Heart left ventricle (tissue), 16 donors: ENCODE results near the gene SWAP70. TPM values are rescaled to one million over a fixed set of nuclear protein-coding genes. Genes with fewer than 3 reads are reported as not detected.

Source experiments
- ATAC-seq, 4 donors: fragments of 200-7000 bp; cut with Tn5 transposase; one replicate each; pipeline ENCODE4 v1.9.1; 2020 to 2022; ENCODE audit warnings: moderate library complexity in 4 of 4, mild to moderate bottlenecking in 3 of 4, moderate number of reproducible peaks in 1 of 4
- DNase-seq, 5 donors: peaks; one replicate each; pipeline ENCODE4 v3.0.0-alpha.2; 2020
- H3K27ac ChIP-seq, 12 donors: fragments of 200-600 bp; sonication (generic) in 4 of 12; one replicate each; pipeline versions ENCODE4 v1.5.0 to v1.8.0; 2016 to 2022; ENCODE audit warnings: mild to moderate bottlenecking in 2 of 12
- H3K27me3 ChIP-seq, 9 donors: fragments of 200-600 bp; sonication (generic) in 2 of 9; one replicate each; pipeline versions ENCODE4 v1.5.1 to v1.8.0; 2016 to 2022; ENCODE audit warnings: mild to moderate bottlenecking in 3 of 9
- H3K36me3 ChIP-seq, 9 donors: fragments of 200-600 bp; sonication (generic) in 2 of 9; one replicate each; pipeline versions ENCODE4 v1.5.0 to v1.8.0; 2018 to 2022; ENCODE audit warnings: mild to moderate bottlenecking in 2 of 9
- H3K4me1 ChIP-seq, 12 donors: fragments of 200-600 bp; sonication (generic) in 4 of 12; one replicate each; pipeline versions ENCODE4 v1.5.0 to v1.8.0; 2016 to 2022; ENCODE audit warnings: mild to moderate bottlenecking in 3 of 12
- H3K4me3 ChIP-seq, 12 donors: fragments of 200-600 bp; sonication (generic) in 4 of 12; one replicate each; pipeline versions ENCODE4 v1.5.0 to v1.8.0; 2017 to 2022; ENCODE audit warnings: mild to moderate bottlenecking in 9 of 12, moderate library complexity in 4 of 12
- H3K9me3 ChIP-seq, 12 donors: fragments of 200-600 bp; sonication (generic) in 4 of 12; one replicate each; pipeline versions ENCODE4 v1.5.0 to v1.8.0; 2016 to 2022; ENCODE audit warnings: mild to moderate bottlenecking in 1 of 12
- CTCF ChIP-seq, 12 donors: fragments of 200-600 bp; sonication (generic) in 4 of 12; IDR thresholded peaks; one replicate each; pipeline versions ENCODE4 v1.5.0 to v1.8.0; 2018 to 2022; ENCODE audit warnings: antibody characterized with exemption in 12 of 12, mild to moderate bottlenecking in 5 of 12
- POLR2A ChIP-seq, 2 donors: fragments of 450-650 bp; IDR thresholded peaks; one replicate each; pipeline ENCODE4 v1.6.1; 2017; ENCODE audit warnings: antibody characterized with exemption in 2 of 2, mild to moderate bottlenecking in 2 of 2, moderate library complexity in 2 of 2
- WGBS, 4 donors: extraction: QIAGEN DNeasy Blood & Tissue Kit in 2 of 4; methylation state at CpG; one replicate each; pipeline versions ENCODE4 v1.1.5 to v1.1.7; 2013 to 2018; 5-methylcytosine and 5-hydroxymethylcytosine counted together
- intact Hi-C, 10 donors: fragments of 100-400 bp; cut with DNase I; formaldehyde crosslinking; loops; one replicate each; pipeline versions ENCODE4 v1.11.1 to v1.14.2; 2022
- polyA plus RNA-seq, 2 donors: library from polyadenylated mRNA; stranded (reverse); fragments of 200-250 nt; gene quantifications; one replicate each; pipeline ENCODE4 v1.2.3, GENCODE V29; 2013
- total RNA-seq, 9 donors: library from RNA; depleted of rRNA in 2 of 9; stranded (reverse); fragments of >200 nt in 2 of 9; fragmentation: NEBNext Ultra II Directional in 3 of 9; extraction: Animal tissue kit (Norgen Biotek cat#: 25700) in 3 of 9; gene quantifications; one replicate each; pipeline versions ENCODE4 v1.1.0 to v1.2.4, GENCODE V29; 2016 to 2023
- donor health status: ischemic (EF 13 %, LVEDD 7.1; RV severe dilation, severe dysfunction).
- donor health status: healthy with polysubstance abuse.
- donor health status: DM: no; HTN: yes; CAD: no.
- donor health status: DM: no; HTN: no; CAD: no.
- donor health status: ischemic (EF 25% LVEDD 6.9; RV normal size, moderate dysfunction).
- donor health status: ischemic (EF 25% LVEDD 5.7; RV mildly dilated, moderate dysfunction).
- donor health status: healthy.
- donor health status: DM: yes; HTN: yes; CAD: no.
- donor health status: ischemic (EF 35%, LVEDD 5.7; RV mildly dilated, moderate dysfunction).
- donor health status: nonischemic (EF 11% LVEDD 7.7; RV severe dilation, severe dysfunction).
- donor health status: DM: yes; HTN: yes; CAD: no.
- donor health status: PGD.
- donor health status: ischemic (EF 29% LVEDD 5.4; RV normal size, mild dysfunction).
- donor health status: nonischemic (EF 23%, LVEDD 6.1; RV moderate dilation, normal function).

The SWAP70 gene
- total and polyA plus RNA-seq, 11 donors, result 6.0 to 38.5 (median 21.8) TPM

DNA sequence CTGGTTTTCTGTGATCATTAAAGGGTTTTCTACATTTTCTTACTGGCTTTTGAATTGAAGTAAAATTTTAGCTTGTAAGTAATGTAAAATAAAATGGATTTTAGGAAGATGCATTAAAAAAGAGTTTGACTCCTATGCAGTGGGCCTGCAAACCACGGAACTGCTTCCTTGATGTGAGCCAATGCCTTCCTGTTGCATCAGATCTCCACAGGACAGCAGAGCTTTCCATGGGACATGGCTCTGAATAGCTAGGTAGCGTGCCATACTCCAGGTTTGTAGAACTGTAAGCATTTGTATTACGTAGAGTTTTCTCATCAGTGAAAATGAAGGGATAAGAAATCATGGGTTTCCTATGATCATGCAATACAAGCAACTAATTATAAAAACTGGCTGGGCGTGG lies 133.4 kb downstream of the SWAP70 start:
- H3K4me1 ChIP-seq, result peaks cover 2 to 22% (median 8%) of the 10 kb centered on the region in 12 donors
- WGBS, 4 donors, result 84 to 94% (median 93%) methylated on average over 4 of the region's 4 CpGs

DNA sequence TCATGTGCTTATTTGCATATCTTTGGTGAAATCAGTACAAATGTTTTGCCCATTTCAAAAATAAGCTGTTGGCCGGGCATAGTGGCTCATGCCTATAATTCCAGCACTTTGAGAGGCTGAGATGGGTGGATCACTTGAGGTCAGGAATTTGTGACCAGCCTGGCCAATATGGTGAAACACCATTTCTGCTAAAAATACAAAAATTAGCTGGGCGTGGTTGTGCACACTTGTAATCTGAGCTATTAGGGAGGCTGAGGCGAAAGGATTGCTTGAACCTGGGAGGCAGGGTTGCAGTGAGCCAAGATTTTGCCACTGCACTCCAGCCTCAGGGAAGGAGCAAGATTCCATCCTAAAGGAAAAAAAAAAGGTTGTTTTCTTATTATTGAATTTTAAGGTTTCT lies 136.0 kb downstream of the SWAP70 start:
- no peak for DNase-seq
- ATAC-seq, result no peak
- intact Hi-C loops, result loop anchor here in 1 of 10 donors (5.0 kb wide), 1 partner anchor 43 kb away; no protein-coding TSS in a partner anchor
- Histone ChIP-seq H3K4me1 (peaks cover 2 to 47% (median 28%) of the 10 kb centered on the region in 12 donors), H3K4me3 (no peak overlapping the region), H3K36me3 (peaks cover 0 to 17% (median 5%) of the 10 kb centered on the region in 9 donors), H3K9me3 (no peaks in the 10 kb centered on the region), H3K27ac (no peak overlapping the region), H3K27me3 (no peaks in the 10 kb centered on the region)
- 90 to 97% (median 94%) methylated on average over 3 of the region's 3 CpGs for WGBS, 4 donors
- TF ChIP-seq CTCF (IDR thresholded peaks at IDR 0.05) (no peak), POLR2A (IDR thresholded peaks at IDR 0.05) (no peak)

More for the DNA sequence above, 133.4 kb downstream of the SWAP70 start:
- no peak for TF ChIP-seq POLR2A (IDR thresholded peaks at IDR 0.05)
- TF ChIP-seq CTCF (IDR thresholded peaks at IDR 0.05), result no peak
- intact Hi-C loops, result no loop called here
- Histone ChIP-seq H3K4me3 (no peak overlapping the region), H3K36me3 (peaks cover 0 to 17% (median 11%) of the 10 kb centered on the region in 9 donors), H3K9me3 (no peaks in the 10 kb centered on the region), H3K27me3 (no peaks in the 10 kb centered on the region), H3K27ac (no peak overlapping the region)
- DNase-seq (no peak), ATAC-seq (no peak)

DNA sequence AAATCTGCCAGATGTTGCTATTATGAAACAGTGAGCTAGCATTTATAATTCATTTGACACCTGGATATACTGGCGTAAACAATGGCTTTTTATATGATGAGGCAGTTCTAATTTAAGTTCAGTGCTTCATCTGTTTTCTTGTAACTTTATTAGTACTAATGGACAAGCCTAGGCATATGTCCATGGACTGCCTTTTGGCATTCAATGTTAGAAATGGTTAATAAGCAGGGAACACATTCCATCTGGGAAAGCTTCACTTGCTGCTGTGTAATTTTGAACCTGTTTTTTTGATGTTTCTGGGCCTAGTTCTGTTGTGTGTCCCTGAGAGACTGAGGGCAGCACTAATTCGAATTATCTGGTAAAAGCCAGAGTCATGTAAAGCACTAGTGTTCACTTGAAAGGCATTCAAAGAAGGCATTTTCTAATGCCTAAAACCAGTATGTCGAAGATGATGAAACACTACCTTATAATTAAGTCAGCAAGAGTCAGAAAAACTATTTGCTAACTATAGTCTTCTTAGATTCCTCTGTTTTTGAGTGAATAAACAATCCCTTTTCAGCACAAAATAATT lies 138.5 kb downstream of the SWAP70 start:
- Histone ChIP-seq H3K4me1 (peaks cover 2 to 39% (median 28%) of the 10 kb centered on the region in 12 donors), H3K27ac (peak overlapping the region; percentile 21 to 78 (median 66)), H3K9me3 (no peaks in the 10 kb centered on the region), H3K27me3 (no peaks in the 10 kb centered on the region), H3K4me3 (no peak overlapping the region), H3K36me3 (peaks cover 0 to 29% (median 12%) of the 10 kb centered on the region in 9 donors)
- WGBS, 4 donors, result 28 to 39% (median 33%) methylated on average over 3 of the region's 3 CpGs
- DNase-seq (no peak), ATAC-seq (peak; percentile 60 to 90 (median 83))
- TF ChIP-seq CTCF (IDR thresholded peaks at IDR 0.05) (no peak), POLR2A (IDR thresholded peaks at IDR 0.05) (no peak)
- intact Hi-C loops, result loop anchor here in 1 of 10 donors (5.0 kb wide), 1 partner anchor 45 kb away; no protein-coding TSS in a partner anchor

Other genes starting within 250 kb of the SWAP70 start
- 10 to 100 TPM; 16.8 to 32.3 (median 22.0) TPM for gene ZNF143, start 203.1 kb upstream of the SWAP70 start, total RNA-seq
- gene ZNF143, start 203.1 kb upstream of the SWAP70 start, polyA plus RNA-seq, result 10 to 100 TPM in 1 of 2 donors, 1 to 10 TPM in 1; 7.9 to 23.3 TPM
- gene WEE1, start 90.4 kb upstream of the SWAP70 start, total RNA-seq, result 10 to 100 TPM; 33.0 to 89.2 (median 68.7) TPM
- 10 to 100 TPM; 14.5 to 49.2 TPM for gene WEE1, start 90.4 kb upstream of the SWAP70 start, polyA plus RNA-seq